OCI-LY7 (cell line): ENCODE data around the gene CTSZ.

Experiments used
- CTCF ChIP-seq: fragments of 200-600 bp; sonication (generic); conservative IDR thresholded peaks from 2 replicates; pipeline ENCODE4 v1.5.1; 2014; ENCODE audit warnings: mild to moderate bottlenecking, antibody characterized with exemption, low read length, moderate library complexity, mixed read lengths
- EZH2phosphoT487 ChIP-seq: fragments of 200-600 bp; sonication (generic); IDR thresholded peaks from 2 replicates; pipeline ENCODE4 v1.6.1; 2018; ENCODE audit warnings: low read depth, borderline replicate concordance, mild to moderate bottlenecking, mixed run types, antibody characterized with exemption, low read length, moderate library complexity, mixed read lengths

- no peak for TF ChIP-seq CTCF
- no peak for TF ChIP-seq EZH2phosphoT487
These were observed 4.7 kb downstream of the CTSZ start for GRCh38 chr20:59002388-59002787.
